ENCODE data around the gene LNX1.

DNA sequence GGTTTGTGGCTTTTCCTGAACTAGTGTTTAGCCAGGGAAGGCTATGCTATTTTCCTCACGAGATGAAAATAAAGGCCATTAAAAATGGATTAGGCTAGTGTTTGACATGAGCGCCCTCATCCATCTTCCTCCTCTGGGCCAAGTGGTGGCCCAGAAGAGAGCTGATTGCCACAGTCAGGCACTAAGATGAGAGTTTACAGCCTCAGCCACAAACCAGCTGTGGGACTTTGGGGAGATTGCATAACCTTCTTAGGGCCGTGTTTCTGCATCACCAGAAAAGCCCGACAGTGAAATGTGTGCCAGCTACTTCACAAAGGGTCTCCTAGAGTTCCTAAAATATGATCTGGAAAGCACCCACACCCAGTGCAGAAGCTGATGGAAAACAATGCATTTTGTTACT, 42.3 kb upstream of the LNX1 start:
- no peak for TF ChIP-seq NR2C2 (CRISPR knock-in tag; IDR thresholded peaks at IDR 0.05; ENCODE audit: borderline replicate concordance)
- no peak for TF ChIP-seq TARDBP (CRISPR knock-in tag; IDR thresholded peaks at IDR 0.05)
- TF ChIP-seq HOXA7 (CRISPR knock-in tag; IDR thresholded peaks at IDR 0.05), result no peak
- TF ChIP-seq EZH2 (conservative IDR thresholded peaks at IDR 0.05; ENCODE audit: low read depth, low read length), result no peak
- no peak for TF ChIP-seq POLR2A (IDR thresholded peaks at IDR 0.05; ENCODE audit: insufficient read depth in 1 of 2, low read depth in 2 of 2, low read length in 2 of 2)
- TF ChIP-seq ZNF713 (CRISPR knock-in tag; IDR thresholded peaks at IDR 0.05), result no peak
- TF ChIP-seq, protein P1, sequence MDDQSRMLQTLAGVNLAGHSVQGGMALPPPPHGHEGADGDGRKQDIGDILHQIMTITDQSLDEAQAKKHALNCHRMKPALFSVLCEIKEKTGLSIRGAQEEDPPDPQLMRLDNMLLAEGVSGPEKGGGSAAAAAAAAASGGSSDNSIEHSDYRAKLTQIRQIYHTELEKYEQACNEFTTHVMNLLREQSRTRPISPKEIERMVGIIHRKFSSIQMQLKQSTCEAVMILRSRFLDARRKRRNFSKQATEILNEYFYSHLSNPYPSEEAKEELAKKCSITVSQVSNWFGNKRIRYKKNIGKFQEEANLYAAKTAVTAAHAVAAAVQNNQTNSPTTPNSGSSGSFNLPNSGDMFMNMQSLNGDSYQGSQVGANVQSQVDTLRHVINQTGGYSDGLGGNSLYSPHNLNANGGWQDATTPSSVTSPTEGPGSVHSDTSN (CRISPR knock-in tag; IDR thresholded peaks at IDR 0.05; ENCODE audit: borderline replicate concordance), result no peak
- no peak for TF ChIP-seq ZNF724P (CRISPR knock-in tag; IDR thresholded peaks at IDR 0.05; ENCODE audit: borderline replicate concordance)
- TF ChIP-seq, protein P2, sequence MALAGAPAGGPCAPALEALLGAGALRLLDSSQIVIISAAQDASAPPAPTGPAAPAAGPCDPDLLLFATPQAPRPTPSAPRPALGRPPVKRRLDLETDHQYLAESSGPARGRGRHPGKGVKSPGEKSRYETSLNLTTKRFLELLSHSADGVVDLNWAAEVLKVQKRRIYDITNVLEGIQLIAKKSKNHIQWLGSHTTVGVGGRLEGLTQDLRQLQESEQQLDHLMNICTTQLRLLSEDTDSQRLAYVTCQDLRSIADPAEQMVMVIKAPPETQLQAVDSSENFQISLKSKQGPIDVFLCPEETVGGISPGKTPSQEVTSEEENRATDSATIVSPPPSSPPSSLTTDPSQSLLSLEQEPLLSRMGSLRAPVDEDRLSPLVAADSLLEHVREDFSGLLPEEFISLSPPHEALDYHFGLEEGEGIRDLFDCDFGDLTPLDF (CRISPR knock-in tag; IDR thresholded peaks at IDR 0.05), result no peak
- no peak for TF ChIP-seq SMAD9 (CRISPR knock-in tag; IDR thresholded peaks at IDR 0.05)

Measured in HepG2 (cell line).